ENCODE results near the gene PLEKHO2. TPM values are rescaled to one million over a fixed set of nuclear protein-coding genes. Genes with fewer than 3 reads are reported as not detected.

Gene PLEKHO2
- total RNA-seq, 2 donors from 2014 or later: 14.3 to 15.3 TPM

- Mint-ChIP-seq H3K27ac (no peak overlapping the region), H3K9me3 (no peaks in the 10 kb centered on the region), H3K27me3 (ENCODE audit: low read depth) (no peaks in the 10 kb centered on the region), H3K4me3 (no peak overlapping the region), H3K36me3 (ENCODE audit: insufficient read depth in 2 of 2) (peaks cover 2 to 15% of the 10 kb centered on the region in 2 donors), H3K4me1 (ENCODE audit: low read depth) (peaks cover 27% of the 10 kb centered on the region)
- no peak for ATAC-seq (replicated peaks in 1 of 2)
- no peak for DNase-seq
These were observed 12.3 kb downstream of the PLEKHO2 start for GRCh38 chr15:64854041-64854440.

- H3K4me3 Mint-ChIP-seq: no peak overlapping the region
- H3K27ac Mint-ChIP-seq: peak overlapping the region; percentile 35
- ATAC-seq (replicated peaks in 1 of 2) (no peak), DNase-seq (no peak)
- peaks cover 2 to 15% of the 10 kb centered on the region in 2 donors for H3K36me3 Mint-ChIP-seq (ENCODE audit: insufficient read depth in 2 of 2)
- peaks cover 27% of the 10 kb centered on the region for H3K4me1 Mint-ChIP-seq (ENCODE audit: low read depth)
- no peaks in the 10 kb centered on the region for H3K27me3 Mint-ChIP-seq (ENCODE audit: low read depth)
- no peaks in the 10 kb centered on the region for H3K9me3 Mint-ChIP-seq
These were observed 12.8 kb downstream of the PLEKHO2 start for GRCh38 chr15:64854526-64854925.

GRCh38 chr15:64855205-64855975 lies 13.7 kb downstream of the PLEKHO2 start:
- H3K27ac Mint-ChIP-seq: no peak overlapping the region
- no peak for DNase-seq
- H3K9me3 Mint-ChIP-seq: no peaks in the 10 kb centered on the region
- ATAC-seq (replicated peaks in 1 of 2): no peak
- H3K4me3 Mint-ChIP-seq: no peak overlapping the region
- peaks cover 2 to 15% of the 10 kb centered on the region in 2 donors for H3K36me3 Mint-ChIP-seq (ENCODE audit: insufficient read depth in 2 of 2)
- H3K27me3 Mint-ChIP-seq (ENCODE audit: low read depth): no peaks in the 10 kb centered on the region
- peaks cover 27% of the 10 kb centered on the region for H3K4me1 Mint-ChIP-seq (ENCODE audit: low read depth)

GRCh38 chr15:64856429-64857145 lies 14.9 kb downstream of the PLEKHO2 start:
- no peak for ATAC-seq (replicated peaks in 1 of 2)
- Mint-ChIP-seq H3K27me3 (ENCODE audit: low read depth) (no peaks in the 10 kb centered on the region), H3K4me1 (ENCODE audit: low read depth) (peaks cover 29% of the 10 kb centered on the region), H3K27ac (peak overlapping the region; percentile 34), H3K36me3 (ENCODE audit: insufficient read depth in 2 of 2) (peaks cover 0 to 11% of the 10 kb centered on the region in 2 donors), H3K9me3 (no peaks in the 10 kb centered on the region), H3K4me3 (no peak overlapping the region)
- no peak for DNase-seq

- DNase-seq (no peak), ATAC-seq (replicated peaks in 1 of 2) (no peak)
- Mint-ChIP-seq H3K4me3 (no peak overlapping the region), H3K27me3 (ENCODE audit: low read depth) (no peaks in the 10 kb centered on the region), H3K27ac (peak overlapping the region; percentile 34), H3K9me3 (no peaks in the 10 kb centered on the region), H3K4me1 (ENCODE audit: low read depth) (peaks cover 34% of the 10 kb centered on the region), H3K36me3 (ENCODE audit: insufficient read depth in 2 of 2) (peaks cover 0 to 10% of the 10 kb centered on the region in 2 donors)
These were observed 15.7 kb downstream of the PLEKHO2 start for GRCh38 chr15:64857421-64857820.

- peaks cover 0 to 11% of the 10 kb centered on the region in 2 donors for H3K36me3 Mint-ChIP-seq (ENCODE audit: insufficient read depth in 2 of 2)
These were observed 16.4 kb downstream of the PLEKHO2 start for GRCh38 chr15:64858021-64858575.

GRCh38 chr15:64859226-64859625 lies 17.5 kb downstream of the PLEKHO2 start:
- H3K27me3 Mint-ChIP-seq (ENCODE audit: low read depth): no peaks in the 10 kb centered on the region
- DNase-seq (no peak), ATAC-seq (replicated peaks in 1 of 2) (no peak)
- no peak overlapping the region for H3K27ac Mint-ChIP-seq
- peaks cover 37% of the 10 kb centered on the region for H3K4me1 Mint-ChIP-seq (ENCODE audit: low read depth)
- no peak overlapping the region for H3K4me3 Mint-ChIP-seq
- H3K36me3 Mint-ChIP-seq (ENCODE audit: insufficient read depth in 2 of 2): peaks cover 0 to 8% of the 10 kb centered on the region in 2 donors
- H3K9me3 Mint-ChIP-seq: no peaks in the 10 kb centered on the region

More at GRCh38 chr15:64858021-64858575, 16.4 kb downstream of the PLEKHO2 start:
- Mint-ChIP-seq H3K9me3 (no peaks in the 10 kb centered on the region), H3K4me1 (ENCODE audit: low read depth) (peaks cover 34% of the 10 kb centered on the region), H3K27ac (peak overlapping the region; percentile 47), H3K4me3 (no peak overlapping the region), H3K27me3 (ENCODE audit: low read depth) (no peaks in the 10 kb centered on the region)
- ATAC-seq (replicated peaks in 1 of 2) (no peak), DNase-seq (no peak)

GRCh38 chr15:64861331-64861730 lies 19.6 kb downstream of the PLEKHO2 start:
- ATAC-seq (replicated peaks in 1 of 2): no peak
- Mint-ChIP-seq H3K27ac (no peak overlapping the region), H3K36me3 (ENCODE audit: insufficient read depth in 2 of 2) (peaks cover 0 to 6% of the 10 kb centered on the region in 2 donors)

GRCh38 chr15:64861960-64862359 lies 20.2 kb downstream of the PLEKHO2 start:
- no peak overlapping the region for H3K27ac Mint-ChIP-seq
- peaks cover 25% of the 10 kb centered on the region for H3K4me1 Mint-ChIP-seq (ENCODE audit: low read depth)
- no peaks in the 10 kb centered on the region for H3K27me3 Mint-ChIP-seq (ENCODE audit: low read depth)
- peaks cover 0 to 6% of the 10 kb centered on the region in 2 donors for H3K36me3 Mint-ChIP-seq (ENCODE audit: insufficient read depth in 2 of 2)
- no peak for ATAC-seq (replicated peaks in 1 of 2)
- H3K4me3 Mint-ChIP-seq: no peak overlapping the region
- no peak for DNase-seq
- H3K9me3 Mint-ChIP-seq: no peaks in the 10 kb centered on the region

More at GRCh38 chr15:64861331-64861730, 19.6 kb downstream of the PLEKHO2 start:
- Mint-ChIP-seq H3K27me3 (ENCODE audit: low read depth) (no peaks in the 10 kb centered on the region), H3K4me3 (no peak overlapping the region), H3K4me1 (ENCODE audit: low read depth) (peaks cover 30% of the 10 kb centered on the region), H3K9me3 (no peaks in the 10 kb centered on the region)
- no peak for DNase-seq

- Mint-ChIP-seq H3K4me3 (no peak overlapping the region), H3K36me3 (ENCODE audit: insufficient read depth in 2 of 2) (peaks cover 0 to 6% of the 10 kb centered on the region in 2 donors), H3K27ac (no peak overlapping the region), H3K9me3 (no peaks in the 10 kb centered on the region), H3K4me1 (ENCODE audit: low read depth) (peaks cover 22% of the 10 kb centered on the region), H3K27me3 (ENCODE audit: low read depth) (no peaks in the 10 kb centered on the region)
- DNase-seq (no peak), ATAC-seq (replicated peaks in 1 of 2) (no peak)
These were observed 20.7 kb downstream of the PLEKHO2 start for GRCh38 chr15:64862408-64862807.

GRCh38 chr15:64864068-64864467 lies 22.4 kb downstream of the PLEKHO2 start:
- H3K4me1 Mint-ChIP-seq (ENCODE audit: low read depth): peaks cover 22% of the 10 kb centered on the region
- peak overlapping the region; percentile 8 for H3K27ac Mint-ChIP-seq
- H3K27me3 Mint-ChIP-seq (ENCODE audit: low read depth): no peaks in the 10 kb centered on the region
- no peaks in the 10 kb centered on the region for H3K9me3 Mint-ChIP-seq
- no peak overlapping the region for H3K4me3 Mint-ChIP-seq
- peaks cover 0 to 4% of the 10 kb centered on the region in 2 donors for H3K36me3 Mint-ChIP-seq (ENCODE audit: insufficient read depth in 2 of 2)
- DNase-seq: no peak
- no peak for ATAC-seq (replicated peaks in 1 of 2)

GRCh38 chr15:64865126-64865997 lies 23.6 kb downstream of the PLEKHO2 start:
- no peak overlapping the region for H3K4me3 Mint-ChIP-seq
- H3K27ac Mint-ChIP-seq: no peak overlapping the region
- no peaks in the 10 kb centered on the region for H3K27me3 Mint-ChIP-seq (ENCODE audit: low read depth)
- H3K9me3 Mint-ChIP-seq: no peaks in the 10 kb centered on the region
- no peak for DNase-seq
- H3K36me3 Mint-ChIP-seq (ENCODE audit: insufficient read depth in 2 of 2): peaks cover 0 to 5% of the 10 kb centered on the region in 2 donors
- peak; percentile 23 to 24 for ATAC-seq (replicated peaks in 1 of 2)
- H3K4me1 Mint-ChIP-seq (ENCODE audit: low read depth): peaks cover 22% of the 10 kb centered on the region

Measured in activated T-cell treated with anti-CD3 and anti-CD28 coated beads, Interleukin-2, amount 50 U/mL, for 72 hours (primary cell).